Measurements from ENCODE around the gene PCED1B. TPM values are rescaled to one million over a fixed set of nuclear protein-coding genes. Genes with fewer than 3 reads are reported as not detected.

The PCED1B gene
- total and polyA plus RNA-seq, 2 donors from 2014 or later = 2.8 to 9.2 TPM

GRCh38 chr12:47224563-47225133, 145.2 kb downstream of the PCED1B start:
- peaks cover 0 to 5% (median 2%) of the 10 kb centered on the region in 3 donors for H3K4me1 ChIP-seq (ENCODE audit: control insufficient read depth in 2 of 3, insufficient read depth in 2 of 3, low read depth in 1 of 3, low read length in 3 of 3)

GRCh38 chr12:47225356-47225755, 145.9 kb downstream of the PCED1B start:
- FAIRE-seq (no peak), DNase-seq (no peak)
- Histone ChIP-seq H3K9ac (ENCODE audit: low read length in 3 of 3) (no peak overlapping the region), H3K27me3 (ENCODE audit: control insufficient read depth, insufficient read depth, low read length) (no peaks in the 10 kb centered on the region), H3K36me3 (ENCODE audit: control insufficient read depth in 2 of 3, insufficient read depth in 3 of 3, low read length in 3 of 3) (no peaks in the 10 kb centered on the region), H3K9me3 (ENCODE audit: control insufficient read depth in 2 of 3, insufficient read depth in 1 of 3, low read length in 3 of 3) (no peaks in the 10 kb centered on the region), H3K27ac (ENCODE audit: low read depth in 2 of 2, low read length in 2 of 2) (no peak overlapping the region), H3K4me3 (ENCODE audit: low read length in 3 of 3) (no peak overlapping the region), H3K4me1 (ENCODE audit: control insufficient read depth in 2 of 3, insufficient read depth in 2 of 3, low read depth in 1 of 3, low read length in 3 of 3) (peaks cover 0 to 5% (median 2%) of the 10 kb centered on the region in 3 donors)
- TF ChIP-seq CTCF (IDR thresholded peaks at IDR 0.05; ENCODE audit: borderline replicate concordance, extremely low read depth, insufficient read depth) = no peak
- intact Hi-C loops (cut with DNase I) = no loop called here

More at GRCh38 chr12:47224563-47225133, 145.2 kb downstream of the PCED1B start:
- Histone ChIP-seq H3K27ac (ENCODE audit: low read depth in 2 of 2, low read length in 2 of 2) (no peak overlapping the region), H3K9me3 (ENCODE audit: control insufficient read depth in 2 of 3, insufficient read depth in 1 of 3, low read length in 3 of 3) (no peaks in the 10 kb centered on the region), H3K4me3 (ENCODE audit: low read length in 3 of 3) (no peak overlapping the region), H3K36me3 (ENCODE audit: control insufficient read depth in 2 of 3, insufficient read depth in 3 of 3, low read length in 3 of 3) (no peaks in the 10 kb centered on the region), H3K27me3 (ENCODE audit: control insufficient read depth, insufficient read depth, low read length) (no peaks in the 10 kb centered on the region), H3K9ac (ENCODE audit: low read length in 3 of 3) (no peak overlapping the region)
- intact Hi-C loops (cut with DNase I) = no loop called here
- TF ChIP-seq CTCF (IDR thresholded peaks at IDR 0.05; ENCODE audit: borderline replicate concordance, extremely low read depth, insufficient read depth) = no peak
- DNase-seq (no peak), FAIRE-seq (no peak)

GRCh38 chr12:47226199-47226598, 146.8 kb downstream of the PCED1B start:
- H3K27me3 ChIP-seq (ENCODE audit: control insufficient read depth, insufficient read depth, low read length) = no peaks in the 10 kb centered on the region
- TF ChIP-seq CTCF (IDR thresholded peaks at IDR 0.05; ENCODE audit: borderline replicate concordance, extremely low read depth, insufficient read depth) = no peak
- DNase-seq (no peak), FAIRE-seq (no peak)
- H3K4me1 ChIP-seq (ENCODE audit: control insufficient read depth in 2 of 3, insufficient read depth in 2 of 3, low read depth in 1 of 3, low read length in 3 of 3) = peaks cover 0 to 5% (median 2%) of the 10 kb centered on the region in 3 donors
- H3K9me3 ChIP-seq (ENCODE audit: control insufficient read depth in 2 of 3, insufficient read depth in 1 of 3, low read length in 3 of 3) = no peaks in the 10 kb centered on the region
- H3K36me3 ChIP-seq (ENCODE audit: control insufficient read depth in 2 of 3, insufficient read depth in 3 of 3, low read length in 3 of 3) = no peaks in the 10 kb centered on the region
- H3K27ac ChIP-seq (ENCODE audit: low read depth in 2 of 2, low read length in 2 of 2) = no peak overlapping the region
- no peak overlapping the region for H3K9ac ChIP-seq (ENCODE audit: low read length in 3 of 3)
- intact Hi-C loops (cut with DNase I) = no loop called here
- no peak overlapping the region for H3K4me3 ChIP-seq (ENCODE audit: low read length in 3 of 3)

GRCh38 chr12:47228802-47229201, 149.4 kb downstream of the PCED1B start:
- H3K36me3 ChIP-seq (ENCODE audit: control insufficient read depth in 2 of 3, insufficient read depth in 3 of 3, low read length in 3 of 3) = no peaks in the 10 kb centered on the region
- FAIRE-seq (no peak), DNase-seq (no peak)
- H3K4me3 ChIP-seq (ENCODE audit: low read length in 3 of 3) = no peak overlapping the region
- no peak for TF ChIP-seq CTCF (IDR thresholded peaks at IDR 0.05; ENCODE audit: borderline replicate concordance, extremely low read depth, insufficient read depth)
- H3K9ac ChIP-seq (ENCODE audit: low read length in 3 of 3) = no peak overlapping the region
- no peaks in the 10 kb centered on the region for H3K9me3 ChIP-seq (ENCODE audit: control insufficient read depth in 2 of 3, insufficient read depth in 1 of 3, low read length in 3 of 3)
- no peaks in the 10 kb centered on the region for H3K27me3 ChIP-seq (ENCODE audit: control insufficient read depth, insufficient read depth, low read length)
- no peak overlapping the region for H3K27ac ChIP-seq (ENCODE audit: low read depth in 2 of 2, low read length in 2 of 2)
- intact Hi-C loops (cut with DNase I) = no loop called here
- H3K4me1 ChIP-seq (ENCODE audit: control insufficient read depth in 2 of 3, insufficient read depth in 2 of 3, low read depth in 1 of 3, low read length in 3 of 3) = no peaks in the 10 kb centered on the region
